ENCODE results near the gene RIPOR3.

GRCh38 chr20:50683570-50683969 lies 7.8 kb downstream of the RIPOR3 start:
- TF ChIP-seq POLR2A (IDR thresholded peaks at IDR 0.05; ENCODE audit: low read length) (no peak), GATA1 (IDR thresholded peaks at IDR 0.05; ENCODE audit: low read depth, low read length) (no peak)
